ENCODE results near the gene CDH23. TPM values are rescaled to one million over a fixed set of nuclear protein-coding genes. Genes with fewer than 3 reads are reported as not detected.

The CDH23 gene
- total RNA-seq, 4 donors from 2014 or later, result 14.4 to 29.6 (median 19.7) TPM

DNA sequence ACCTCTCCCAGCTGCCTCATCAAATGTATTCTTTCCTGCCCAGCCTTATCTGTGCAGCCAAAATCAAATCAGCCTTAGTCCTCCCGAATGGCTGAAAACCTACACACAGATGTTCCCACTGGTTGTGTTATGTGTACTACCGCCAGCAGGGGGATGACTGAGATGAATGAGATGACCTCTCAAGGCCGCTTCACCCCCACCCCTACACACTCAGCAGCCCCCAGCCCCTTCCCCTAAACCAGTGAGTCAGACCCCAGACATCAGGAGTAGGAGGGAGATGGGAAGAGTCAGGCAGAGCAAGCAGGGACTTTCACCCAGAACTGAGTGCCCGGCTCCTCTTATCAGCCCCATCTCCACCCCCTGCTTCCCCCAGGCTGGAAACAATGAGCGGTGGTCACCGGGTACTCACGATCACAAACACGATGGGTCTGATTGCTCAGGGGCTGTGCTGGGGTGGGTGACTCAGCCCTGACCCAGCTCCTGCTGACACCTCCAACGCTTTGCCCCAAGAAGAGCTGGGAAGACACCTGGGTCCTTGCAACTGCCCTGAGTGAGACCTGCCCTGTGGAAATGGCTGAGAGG is 329.4 kb downstream of the CDH23 start:
- intact Hi-C loops (cut with DNase I), result no loop called here
- Histone ChIP-seq H3K27ac (replicated peaks in 1 of 4) (peak overlapping the region in 3 of 4 donors; percentile 34 to 71 (median 71)), H3K36me3 (no peaks in the 10 kb centered on the region), H3K27me3 (no peaks in the 10 kb centered on the region), H3K9me3 (no peaks in the 10 kb centered on the region), H3K4me3 (no peak overlapping the region), H3K4me1 (peaks cover 32 to 44% (median 38%) of the 10 kb centered on the region in 4 donors)
- no peak for TF ChIP-seq POLR2AphosphoS5 (IDR thresholded peaks at IDR 0.05)
- TF ChIP-seq, protein P1, sequence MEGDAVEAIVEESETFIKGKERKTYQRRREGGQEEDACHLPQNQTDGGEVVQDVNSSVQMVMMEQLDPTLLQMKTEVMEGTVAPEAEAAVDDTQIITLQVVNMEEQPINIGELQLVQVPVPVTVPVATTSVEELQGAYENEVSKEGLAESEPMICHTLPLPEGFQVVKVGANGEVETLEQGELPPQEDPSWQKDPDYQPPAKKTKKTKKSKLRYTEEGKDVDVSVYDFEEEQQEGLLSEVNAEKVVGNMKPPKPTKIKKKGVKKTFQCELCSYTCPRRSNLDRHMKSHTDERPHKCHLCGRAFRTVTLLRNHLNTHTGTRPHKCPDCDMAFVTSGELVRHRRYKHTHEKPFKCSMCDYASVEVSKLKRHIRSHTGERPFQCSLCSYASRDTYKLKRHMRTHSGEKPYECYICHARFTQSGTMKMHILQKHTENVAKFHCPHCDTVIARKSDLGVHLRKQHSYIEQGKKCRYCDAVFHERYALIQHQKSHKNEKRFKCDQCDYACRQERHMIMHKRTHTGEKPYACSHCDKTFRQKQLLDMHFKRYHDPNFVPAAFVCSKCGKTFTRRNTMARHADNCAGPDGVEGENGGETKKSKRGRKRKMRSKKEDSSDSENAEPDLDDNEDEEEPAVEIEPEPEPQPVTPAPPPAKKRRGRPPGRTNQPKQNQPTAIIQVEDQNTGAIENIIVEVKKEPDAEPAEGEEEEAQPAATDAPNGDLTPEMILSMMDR (IDR thresholded peaks at IDR 0.05), result peak in 1 of 3 experiments; percentile 26
- 50% methylated on average over 8 of the region's 9 CpGs for WGBS
- no peak for DNase-seq (ENCODE audit: extremely low spot score)

DNA sequence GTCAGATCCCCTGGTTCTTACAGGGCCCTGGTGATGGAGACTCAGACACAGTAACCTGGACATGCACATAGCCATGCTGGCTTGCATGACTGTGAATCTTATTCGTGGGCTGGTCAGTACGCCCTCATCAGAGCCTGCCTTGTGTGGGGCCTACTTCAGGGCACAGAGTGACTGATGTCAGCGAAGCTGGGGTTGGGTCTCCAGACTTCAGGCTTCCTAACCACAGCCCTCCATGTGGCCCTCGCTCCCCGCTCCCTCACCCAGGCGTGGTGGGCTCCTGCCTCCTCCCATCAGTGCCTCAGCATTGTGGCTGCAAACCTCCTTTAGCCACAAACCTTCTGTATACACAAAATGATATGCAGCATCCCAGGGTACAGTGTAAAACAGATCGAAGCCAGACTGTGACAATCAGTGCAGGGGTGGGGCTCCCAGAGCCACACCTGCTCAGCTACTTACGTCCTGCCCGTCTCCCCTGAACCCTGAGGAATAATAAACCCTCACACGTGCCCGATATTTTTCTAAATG is 329.9 kb downstream of the CDH23 start:
- Histone ChIP-seq H3K36me3 (no peaks in the 10 kb centered on the region), H3K27me3 (no peaks in the 10 kb centered on the region), H3K4me3 (no peak overlapping the region), H3K27ac (replicated peaks in 1 of 4) (peak overlapping the region; percentile 71 to 77 (median 72)), H3K4me1 (peaks cover 32 to 44% (median 38%) of the 10 kb centered on the region in 4 donors), H3K9me3 (no peaks in the 10 kb centered on the region)
- no peak for DNase-seq (ENCODE audit: extremely low spot score)
- no peak for TF ChIP-seq EP300 (IDR thresholded peaks at IDR 0.05)
- TF ChIP-seq POLR2A (IDR thresholded peaks at IDR 0.05; ENCODE audit: low read depth), result no peak
- TF ChIP-seq, protein P1 (IDR thresholded peaks at IDR 0.05), result no peak
- no peak for TF ChIP-seq POLR2AphosphoS5 (IDR thresholded peaks at IDR 0.05)
- WGBS, result 82% methylated on average over 11 of the region's 11 CpGs
- intact Hi-C loops (cut with DNase I), result no loop called here

DNA sequence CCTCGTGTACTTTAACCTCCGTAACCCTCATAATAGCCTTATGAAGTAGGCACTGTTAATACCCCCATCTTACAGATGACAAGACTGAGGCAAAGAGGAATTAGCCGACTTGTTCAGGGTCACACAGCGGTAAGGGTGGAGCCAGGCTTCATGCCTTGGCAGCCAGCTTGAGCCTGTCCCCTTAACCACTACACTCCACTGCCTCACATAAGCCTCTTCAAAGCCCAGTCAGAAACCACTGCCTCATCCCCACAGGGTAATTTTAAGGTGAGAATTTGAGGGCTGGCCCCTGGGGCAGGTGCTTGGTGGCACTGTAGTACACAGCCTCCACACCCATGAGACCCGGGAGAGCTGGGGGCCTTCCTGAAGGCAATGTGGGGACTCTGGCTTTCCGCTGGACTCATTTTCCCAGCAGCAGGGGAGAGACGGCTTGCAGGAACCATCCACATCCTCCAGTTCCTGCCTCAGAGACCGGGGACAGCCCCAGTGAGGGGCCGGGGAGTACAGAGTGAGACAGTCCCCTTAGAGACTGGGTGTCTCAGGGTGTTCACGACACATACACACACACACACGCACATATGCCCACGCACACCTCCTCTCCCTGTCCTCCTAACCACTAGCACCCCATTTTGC is 330.5 kb downstream of the CDH23 start:
- Histone ChIP-seq H3K36me3 (no peaks in the 10 kb centered on the region), H3K4me3 (no peak overlapping the region), H3K27me3 (no peaks in the 10 kb centered on the region), H3K4me1 (peaks cover 32 to 44% (median 38%) of the 10 kb centered on the region in 4 donors), H3K9me3 (no peaks in the 10 kb centered on the region), H3K27ac (replicated peaks in 1 of 4) (peak overlapping the region; percentile 71 to 77 (median 72))
- TF ChIP-seq, protein P1 (IDR thresholded peaks at IDR 0.05), result no peak
- TF ChIP-seq POLR2A (IDR thresholded peaks at IDR 0.05; ENCODE audit: low read depth) (no peak), POLR2AphosphoS5 (IDR thresholded peaks at IDR 0.05) (no peak), EP300 (IDR thresholded peaks at IDR 0.05) (no peak)
- no peak for DNase-seq (ENCODE audit: extremely low spot score)
- WGBS, result 69% methylated on average over 10 of the region's 12 CpGs
- intact Hi-C loops (cut with DNase I), result no loop called here

DNA sequence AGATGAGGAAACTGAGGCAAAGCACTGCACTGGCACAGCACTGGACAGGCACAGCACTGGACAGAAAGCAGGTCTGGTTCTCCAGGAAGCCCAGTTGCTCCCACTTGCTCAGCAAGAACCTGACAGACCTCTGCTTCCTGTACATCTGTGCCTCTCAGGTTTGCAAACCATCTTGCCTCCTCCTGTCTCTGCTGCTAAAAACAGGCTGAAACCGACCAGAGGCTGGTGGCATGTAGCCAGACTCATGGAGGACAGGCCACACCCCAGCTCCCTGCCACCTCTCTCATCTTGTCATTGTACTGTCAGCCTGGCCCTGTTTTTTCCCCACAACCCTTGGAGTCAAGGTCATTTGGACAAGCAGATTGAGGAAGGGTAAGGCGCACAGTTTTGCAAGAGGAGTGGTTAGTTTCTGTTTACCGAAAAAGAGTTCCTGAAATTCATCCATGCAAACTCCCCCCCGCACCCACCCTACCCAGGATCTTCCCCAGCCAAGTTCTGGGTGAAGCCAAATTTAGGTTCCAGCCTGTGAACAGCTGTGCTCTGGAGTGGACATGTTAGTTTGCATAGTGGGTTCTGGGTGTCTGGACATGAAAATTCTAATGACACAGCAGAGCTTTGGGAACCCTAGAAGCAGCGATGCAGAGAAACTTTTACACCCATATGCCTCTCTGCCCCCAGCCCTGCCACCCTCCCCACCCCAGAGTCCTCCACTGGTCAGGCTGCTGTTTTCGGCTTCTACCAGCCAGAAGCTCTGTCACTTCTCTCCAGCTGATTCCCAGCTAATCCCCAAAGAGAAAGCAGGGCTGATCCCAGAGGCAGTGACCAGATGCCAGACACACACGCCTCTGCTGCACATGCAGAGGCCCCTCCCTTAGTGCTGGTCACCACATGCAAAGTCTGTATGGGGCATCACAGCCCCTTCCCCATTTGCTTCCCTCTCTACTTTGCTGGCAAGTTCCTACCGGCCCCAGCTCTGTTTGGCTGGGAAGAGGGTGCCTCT is 331.3 kb downstream of the CDH23 start:
- Histone ChIP-seq H3K36me3 (no peaks in the 10 kb centered on the region), H3K9me3 (no peaks in the 10 kb centered on the region), H3K27me3 (no peaks in the 10 kb centered on the region), H3K27ac (replicated peaks in 1 of 4) (peak overlapping the region; percentile 71 to 77 (median 72)), H3K4me3 (peak overlapping the region in 3 of 4 donors; percentile 11 to 20 (median 17)), H3K4me1 (peaks cover 32 to 44% (median 38%) of the 10 kb centered on the region in 4 donors)
- TF ChIP-seq POLR2AphosphoS5 (IDR thresholded peaks at IDR 0.05) (peak in 1 of 2 donors; percentile 43), POLR2A (IDR thresholded peaks at IDR 0.05; ENCODE audit: low read depth) (no peak)
- 13% methylated on average over 8 of the region's 8 CpGs for WGBS
- DNase-seq (ENCODE audit: extremely low spot score), result peak; percentile 93
- intact Hi-C loops (cut with DNase I), result no loop called here
